ENCODE results near the gene AGPAT4. TPM values are rescaled to one million over a fixed set of nuclear protein-coding genes. Genes with fewer than 3 reads are reported as not detected.

The AGPAT4 gene
- total RNA-seq, 1 donor from 2014 or later, result 8.3 TPM

GRCh38 chr6:161161121-161161520 is 112.7 kb downstream of the AGPAT4 start:
- Mint-ChIP-seq H3K36me3 (ENCODE audit: unreplicated experiment) (peaks cover 16% of the 10 kb centered on the region), H3K9me3 (ENCODE audit: unreplicated experiment) (peaks cover 13% of the 10 kb centered on the region), H3K27me3 (ENCODE audit: unreplicated experiment) (no peaks in the 10 kb centered on the region), H3K27ac (ENCODE audit: unreplicated experiment) (no peak overlapping the region), H3K4me1 (ENCODE audit: unreplicated experiment) (peaks cover 19% of the 10 kb centered on the region), H3K4me3 (ENCODE audit: unreplicated experiment) (no peak overlapping the region)
- no peak for TF ChIP-seq CTCF (IDR thresholded peaks at IDR 0.05)
- DNase-seq (ENCODE audit: extremely low spot score, unreplicated experiment), result no peak

- H3K4me1 Mint-ChIP-seq (ENCODE audit: unreplicated experiment), result no peaks in the 10 kb centered on the region
- no peak overlapping the region for H3K4me3 Mint-ChIP-seq (ENCODE audit: unreplicated experiment)
- no peak for TF ChIP-seq CTCF (IDR thresholded peaks at IDR 0.05)
- no peak overlapping the region for H3K27ac Mint-ChIP-seq (ENCODE audit: unreplicated experiment)
- H3K36me3 Mint-ChIP-seq (ENCODE audit: unreplicated experiment), result peaks cover 8% of the 10 kb centered on the region
- no peaks in the 10 kb centered on the region for H3K27me3 Mint-ChIP-seq (ENCODE audit: unreplicated experiment)
- DNase-seq (ENCODE audit: extremely low spot score, unreplicated experiment), result no peak
- H3K9me3 Mint-ChIP-seq (ENCODE audit: unreplicated experiment), result peaks cover 13% of the 10 kb centered on the region
Observed at GRCh38 chr6:161154796-161155335, 119.0 kb downstream of the AGPAT4 start.

GRCh38 chr6:161153725-161154124 is 120.1 kb downstream of the AGPAT4 start:
- H3K27ac Mint-ChIP-seq (ENCODE audit: unreplicated experiment), result no peak overlapping the region
- H3K36me3 Mint-ChIP-seq (ENCODE audit: unreplicated experiment), result peaks cover 8% of the 10 kb centered on the region

GRCh38 chr6:161152907-161153662 is 120.8 kb downstream of the AGPAT4 start:
- Mint-ChIP-seq H3K27ac (ENCODE audit: unreplicated experiment) (no peak overlapping the region), H3K4me3 (ENCODE audit: unreplicated experiment) (no peak overlapping the region), H3K4me1 (ENCODE audit: unreplicated experiment) (no peaks in the 10 kb centered on the region), H3K27me3 (ENCODE audit: unreplicated experiment) (no peaks in the 10 kb centered on the region), H3K9me3 (ENCODE audit: unreplicated experiment) (peaks cover 11% of the 10 kb centered on the region), H3K36me3 (ENCODE audit: unreplicated experiment) (peaks cover 8% of the 10 kb centered on the region)
- peak; percentile 54 for TF ChIP-seq CTCF (IDR thresholded peaks at IDR 0.05)
- DNase-seq (ENCODE audit: extremely low spot score, unreplicated experiment), result no peak

More at GRCh38 chr6:161153725-161154124, 120.1 kb downstream of the AGPAT4 start:
- no peak for TF ChIP-seq CTCF (IDR thresholded peaks at IDR 0.05)
- H3K4me1 Mint-ChIP-seq (ENCODE audit: unreplicated experiment), result no peaks in the 10 kb centered on the region
- H3K9me3 Mint-ChIP-seq (ENCODE audit: unreplicated experiment), result peaks cover 13% of the 10 kb centered on the region
- H3K4me3 Mint-ChIP-seq (ENCODE audit: unreplicated experiment), result no peak overlapping the region
- no peak for DNase-seq (ENCODE audit: extremely low spot score, unreplicated experiment)
- H3K27me3 Mint-ChIP-seq (ENCODE audit: unreplicated experiment), result no peaks in the 10 kb centered on the region

GRCh38 chr6:161152527-161152862 is 121.4 kb downstream of the AGPAT4 start:
- H3K4me1 Mint-ChIP-seq (ENCODE audit: unreplicated experiment), result no peaks in the 10 kb centered on the region
- no peaks in the 10 kb centered on the region for H3K27me3 Mint-ChIP-seq (ENCODE audit: unreplicated experiment)
- H3K9me3 Mint-ChIP-seq (ENCODE audit: unreplicated experiment), result peaks cover 5% of the 10 kb centered on the region
- no peak for TF ChIP-seq CTCF (IDR thresholded peaks at IDR 0.05)
- DNase-seq (ENCODE audit: extremely low spot score, unreplicated experiment), result no peak
- no peak overlapping the region for H3K4me3 Mint-ChIP-seq (ENCODE audit: unreplicated experiment)
- no peak overlapping the region for H3K27ac Mint-ChIP-seq (ENCODE audit: unreplicated experiment)
- peaks cover 6% of the 10 kb centered on the region for H3K36me3 Mint-ChIP-seq (ENCODE audit: unreplicated experiment)

Measured in osteocyte (in vitro differentiated cells).